Activated CD8-positive, alpha-beta memory T cell treated with anti-CD3 and anti-CD28 coated beads, Interleukin-2, amount 50 U/mL, for 4 hours (primary cell): Measurements from ENCODE around the gene UBASH3B.
"Not testable (repeated sequence)": the region's sequence is repeated elsewhere in the genome, so short reads cannot be mapped to it uniquely, and the experiment has no call there.

Source experiments
- DNase-seq: peaks from one replicate; pipeline ENCODE4 v3.0.0-alpha.2; 2020

The UBASH3B gene

GRCh38 chr11:122863154-122863553, 207.6 kb downstream of the UBASH3B start:
- not testable (repeated sequence) for DNase-seq

- no peak for DNase-seq
Measured at GRCh38 chr11:122863704-122864326, 208.3 kb downstream of the UBASH3B start.
